HepG2 (cell line): Measurements from ENCODE around the gene ASB8. TPM values are rescaled to one million over a fixed set of nuclear protein-coding genes. Genes with fewer than 3 reads are reported as not detected.

Experiments used
- ATF4 ChIP-seq, 2 experiments: fragments of 450-650 bp in 1 of 2; sonication (generic) in 1 of 2; formaldehyde crosslinking; IDR thresholded peaks; 2 replicates each; pipeline versions ENCODE4 v1.5.0 to v1.8.0; 2020 to 2022; ENCODE audit warnings: mild to moderate bottlenecking in 1 of 2, missing genetic modification reagents in 1 of 2
- GPN1 ChIP-seq: sonication (generic); formaldehyde crosslinking; IDR thresholded peaks from 2 replicates; pipeline ENCODE4 v1.5.1; 2020; ENCODE audit warnings: missing genetic modification reagents, borderline replicate concordance
- HINFP ChIP-seq: sonication (generic); formaldehyde crosslinking; IDR thresholded peaks from 2 replicates; pipeline ENCODE4 v1.4.0; 2020; ENCODE audit warnings: low read depth, mild to moderate bottlenecking, missing genetic modification reagents
- HOXA5 ChIP-seq: sonication (generic); formaldehyde crosslinking; IDR thresholded peaks from 2 replicates; pipeline ENCODE4 v1.4.0; 2020; ENCODE audit warnings: missing genetic modification reagents
- JDP2 ChIP-seq: sonication (generic); formaldehyde crosslinking; IDR thresholded peaks from 2 replicates; pipeline ENCODE4 v1.8.1; 2022; ENCODE audit warnings: missing genetic modification reagents, borderline replicate concordance
- MZF1 ChIP-seq: sonication (generic); formaldehyde crosslinking; IDR thresholded peaks from 2 replicates; pipeline ENCODE4 v1.8.1; 2023; ENCODE audit warnings: mild to moderate bottlenecking, missing genetic modification reagents, borderline replicate concordance
- POLR2AphosphoS5 ChIP-seq: IDR thresholded peaks from 2 replicates; pipeline ENCODE4 v1.6.1; 2012; ENCODE audit warnings: low read depth, low read length
- PRDM15 ChIP-seq: sonication (generic); formaldehyde crosslinking; IDR thresholded peaks from 2 replicates; pipeline ENCODE4 v1.4.0; 2020; ENCODE audit warnings: missing genetic modification reagents
- SALL1 ChIP-seq: sonication (generic); formaldehyde crosslinking; IDR thresholded peaks from 2 replicates; pipeline ENCODE4 v1.8.0; 2022; ENCODE audit warnings: mild to moderate bottlenecking, missing genetic modification reagents
- SRSF9 ChIP-seq: fragments of 200-400 bp; formaldehyde crosslinking; IDR thresholded peaks from 2 replicates; pipeline ENCODE4 v1.6.1; 2018; ENCODE audit warnings: borderline replicate concordance, mild to moderate bottlenecking, low read depth, low read length; ENCODE audit not compliant: insufficient read depth, poor library complexity, severe bottlenecking
- U2AF1 ChIP-seq: fragments of 200-400 bp; formaldehyde crosslinking; optimal IDR thresholded peaks from 2 replicates; pipeline ENCODE3; 2017; ENCODE audit warnings: mild to moderate bottlenecking, low read depth, low read length
- ZBTB7A ChIP-seq: sonication (generic); formaldehyde crosslinking; IDR thresholded peaks from 2 replicates; pipeline ENCODE4 v1.8.0; 2022; ENCODE audit warnings: mild to moderate bottlenecking, missing genetic modification reagents
- ZMAT3 ChIP-seq: sonication (generic); formaldehyde crosslinking; conservative IDR thresholded peaks from 2 replicates; pipeline ENCODE4 v1.7.0; 2021; ENCODE audit warnings: missing genetic modification reagents
- ZNF317 ChIP-seq: sonication (generic); formaldehyde crosslinking; IDR thresholded peaks from 2 replicates; pipeline ENCODE4 v1.5.0; 2020; ENCODE audit warnings: mild to moderate bottlenecking, missing genetic modification reagents
- ZNF607 ChIP-seq: sonication (generic); formaldehyde crosslinking; IDR thresholded peaks from 2 replicates; pipeline ENCODE4 v1.5.1; 2020; ENCODE audit warnings: missing genetic modification reagents, mild to moderate bottlenecking, borderline replicate concordance
- ZNF619 ChIP-seq: sonication (generic); formaldehyde crosslinking; IDR thresholded peaks from 2 replicates; pipeline ENCODE4 v1.4.0; 2020; ENCODE audit warnings: mild to moderate bottlenecking, missing genetic modification reagents
- polyA plus RNA-seq, 8 experiments: library from polyadenylated mRNA; depleted of rRNA in 3 of 8; stranded (reverse) in 7 of 8; unstranded in 1 of 8; fragments of >200 nt; fragmentation: Illumina TruSeq in 4 of 8; extraction: Trizol in 4 of 8; gene quantifications; 2 replicates each; pipeline versions ENCODE4 v1.2.1 to v1.2.3, GENCODE V29; 2011 to 2016; ENCODE audit warnings: low read depth in 4 of 8, missing spikeins in 1 of 8, mixed read lengths in 1 of 8; ENCODE audit not compliant: insufficient read depth in 1 of 8
- total RNA-seq, 5 experiments: library from RNA; depleted of rRNA; stranded (reverse); fragments of >200 nt; fragmentation: Illumina TruSeq; extraction: Trizol; gene quantifications; 2 replicates each; pipeline ENCODE4 v1.2.3, GENCODE V29; 2016; ENCODE audit warnings: low read depth in 1 of 5
- TF ChIP-seq, protein P1 (sequence below): fragments of 450-650 bp; IDR thresholded peaks from 2 replicates; pipeline ENCODE4 v1.6.1; 2016
- TF ChIP-seq, protein P2 (sequence below): sonication (generic); formaldehyde crosslinking; IDR thresholded peaks from 2 replicates; pipeline ENCODE4 v1.5.1; 2020; ENCODE audit warnings: missing genetic modification reagents, mild to moderate bottlenecking, borderline replicate concordance

Gene ASB8
- total and polyA plus RNA-seq, 2 of the 13 experiments (the other 11 are each of a cell fraction or from before 2014, with no cell fraction given), result 14.0 to 15.5 TPM

GRCh38 chr12:48105867-48106680 is 51.2 kb downstream of the ASB8 start, which contains the start of gene SENP1 (continued):
- TF ChIP-seq HOXA5 (CRISPR knock-in tag) (peak; percentile 42; the same call in 1 of the 2 replicates), ZBTB7A (CRISPR knock-in tag) (0 out of 2 replicates have a peak, but pooled peaks have one; percentile 52), ZNF619 (CRISPR knock-in tag) (0 out of 2 replicates have a peak, but pooled peaks have one; percentile 28), ZNF607 (peak; percentile 37; the same call in 1 of the 2 replicates), ATF4 (CRISPR knock-in tag; IDR thresholded peaks at IDR 0.05) (peak in 1 of 2 experiments; percentile 43; a peak in 1 of 4 replicates), ZNF317 (CRISPR knock-in tag) (0 out of 2 replicates have a peak, but pooled peaks have one; percentile 37), MZF1 (CRISPR knock-in tag) (0 out of 2 replicates have a peak, but pooled peaks have one; percentile 47), JDP2 (CRISPR knock-in tag) (no peak), GPN1 (CRISPR knock-in tag) (no peak), ZMAT3 (peak; percentile 37; the same call in 1 of the 2 replicates), U2AF1 (peak; percentile 95), SALL1 (peak; percentile 87), SRSF9 (no peak), PRDM15 (CRISPR knock-in tag) (peak; percentile 83), POLR2AphosphoS5 (peak; percentile 83), HINFP (0 out of 2 replicates have a peak, but pooled peaks have one; percentile 54)
- TF ChIP-seq, protein P1, sequence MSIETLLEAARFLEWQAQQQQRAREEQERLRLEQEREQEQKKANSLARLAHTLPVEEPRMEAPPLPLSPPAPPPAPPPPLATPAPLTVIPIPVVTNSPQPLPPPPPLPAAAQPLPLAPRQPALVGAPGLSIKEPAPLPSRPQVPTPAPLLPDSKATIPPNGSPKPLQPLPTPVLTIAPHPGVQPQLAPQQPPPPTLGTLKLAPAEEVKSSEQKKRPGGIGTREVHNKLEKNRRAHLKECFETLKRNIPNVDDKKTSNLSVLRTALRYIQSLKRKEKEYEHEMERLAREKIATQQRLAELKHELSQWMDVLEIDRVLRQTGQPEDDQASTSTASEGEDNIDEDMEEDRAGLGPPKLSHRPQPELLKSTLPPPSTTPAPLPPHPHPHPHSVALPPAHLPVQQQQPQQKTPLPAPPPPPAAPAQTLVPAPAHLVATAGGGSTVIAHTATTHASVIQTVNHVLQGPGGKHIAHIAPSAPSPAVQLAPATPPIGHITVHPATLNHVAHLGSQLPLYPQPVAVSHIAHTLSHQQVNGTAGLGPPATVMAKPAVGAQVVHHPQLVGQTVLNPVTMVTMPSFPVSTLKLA, result no peak
- TF ChIP-seq, protein P2, sequence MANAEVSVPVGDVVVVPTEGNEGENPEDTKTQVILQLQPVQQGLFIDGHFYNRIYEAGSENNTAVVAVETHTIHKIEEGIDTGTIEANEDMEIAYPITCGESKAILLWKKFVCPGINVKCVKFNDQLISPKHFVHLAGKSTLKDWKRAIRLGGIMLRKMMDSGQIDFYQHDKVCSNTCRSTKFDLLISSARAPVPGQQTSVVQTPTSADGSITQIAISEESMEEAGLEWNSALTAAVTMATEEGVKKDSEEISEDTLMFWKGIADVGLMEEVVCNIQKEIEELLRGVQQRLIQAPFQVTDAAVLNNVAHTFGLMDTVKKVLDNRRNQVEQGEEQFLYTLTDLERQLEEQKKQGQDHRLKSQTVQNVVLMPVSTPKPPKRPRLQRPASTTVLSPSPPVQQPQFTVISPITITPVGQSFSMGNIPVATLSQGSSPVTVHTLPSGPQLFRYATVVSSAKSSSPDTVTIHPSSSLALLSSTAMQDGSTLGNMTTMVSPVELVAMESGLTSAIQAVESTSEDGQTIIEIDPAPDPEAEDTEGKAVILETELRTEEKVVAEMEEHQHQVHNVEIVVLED (CRISPR knock-in tag), result peak; percentile 63; the same call in 1 of the 2 replicates
